Left lobe of liver (tissue), 2 donors: ENCODE measurements around the gene MXD3. TPM values are rescaled to one million over a fixed set of nuclear protein-coding genes. Genes with fewer than 3 reads are reported as not detected.
"Not testable (repeated sequence)": the region's sequence is repeated elsewhere in the genome, so short reads cannot be mapped to it uniquely, and the experiment has no call there.

Source experiments
- ATAC-seq: fragments of 200-7000 bp; cut with Tn5 transposase; one replicate; pipeline ENCODE4 v1.9.1; 2020; ENCODE audit warnings: mild to moderate bottlenecking, moderate library complexity
- DNase-seq: peaks from one replicate; pipeline ENCODE4 v3.0.0-alpha.2; 2020; ENCODE audit warnings: low spot score
- total RNA-seq: library from RNA; stranded (reverse); gene quantifications from one replicate; pipeline ENCODE4 v1.2.1, GENCODE V29; 2021
- donor health status: DM: no; HTN: no; CAD: no; lungs with moderate emphysema.
- donor health status: DM: no; HTN: yes; CAD: no.

Gene MXD3
- total RNA-seq, 1 donor from 2014 or later = 9.4 TPM

- DNase-seq = no peak
Observed at GRCh38 chr5:177275883-177276282, 35.8 kb downstream of the MXD3 start.

GRCh38 chr5:177271113-177271512 lies 40.6 kb downstream of the MXD3 start:
- no peak for ATAC-seq
- DNase-seq = no peak

More at GRCh38 chr5:177275883-177276282, 35.8 kb downstream of the MXD3 start:
- no peak for ATAC-seq

- DNase-seq = no peak
- ATAC-seq = no peak
Observed at GRCh38 chr5:177270653-177271052, 41.0 kb downstream of the MXD3 start.

GRCh38 chr5:177269976-177270375 lies 41.7 kb downstream of the MXD3 start:
- ATAC-seq (no peak), DNase-seq (no peak)

- DNase-seq (no peak), ATAC-seq (no peak)
Observed at GRCh38 chr5:177269232-177269895, 42.3 kb downstream of the MXD3 start.

- ATAC-seq (no peak), DNase-seq (no peak)
Observed at GRCh38 chr5:177265395-177265794, 46.3 kb downstream of the MXD3 start.

- ATAC-seq (no peak), DNase-seq (no peak)
Observed at GRCh38 chr5:177264178-177264577, 47.5 kb downstream of the MXD3 start.

GRCh38 chr5:177261510-177261909 lies 50.2 kb downstream of the MXD3 start:
- ATAC-seq = peak; percentile 34
- no peak for DNase-seq

- ATAC-seq (no peak), DNase-seq (no peak)
Observed at GRCh38 chr5:177260961-177261360, 50.7 kb downstream of the MXD3 start.

- not testable (repeated sequence) for ATAC-seq
Observed at GRCh38 chr5:177258711-177259110, 53.0 kb downstream of the MXD3 start.

More at GRCh38 chr5:177258711-177259110, 53.0 kb downstream of the MXD3 start:
- DNase-seq = not testable (repeated sequence)

Other genes starting within 250 kb of the MXD3 start
- gene FGFR4, start 225.0 kb downstream of the MXD3 start, total RNA-seq = 89.8 TPM
- gene NSD1, start 178.1 kb downstream of the MXD3 start, total RNA-seq = 30.4 TPM
- gene RAB24, start 8.2 kb downstream of the MXD3 start, total RNA-seq = 15.3 TPM
- 68.1 TPM for gene PRELID1, start 8.1 kb downstream of the MXD3 start, total RNA-seq
- gene LMAN2, start 39.8 kb upstream of the MXD3 start, total RNA-seq = 162 TPM
- 34.6 TPM for gene RGS14, start 46.0 kb upstream of the MXD3 start, total RNA-seq
- gene SLC34A1, start 72.5 kb upstream of the MXD3 start, total RNA-seq = 3.0 TPM
- not detected for gene PFN3, start 88.8 kb upstream of the MXD3 start, total RNA-seq
- gene F12, start 97.7 kb upstream of the MXD3 start, total RNA-seq = 292 TPM
- 9.8 TPM for gene GRK6, start 114.8 kb upstream of the MXD3 start, total RNA-seq
- 0.63 TPM for gene PRR7, start 134.9 kb upstream of the MXD3 start, total RNA-seq
- gene DBN1, start 161.7 kb upstream of the MXD3 start, total RNA-seq = 1.7 TPM
- gene PDLIM7, start 185.7 kb upstream of the MXD3 start, total RNA-seq = 5.3 TPM
- 3.2 TPM for gene DOK3, start 197.9 kb upstream of the MXD3 start, total RNA-seq
- gene DDX41, start 205.1 kb upstream of the MXD3 start, total RNA-seq = 43.2 TPM
- gene FAM193B, start 242.7 kb upstream of the MXD3 start, total RNA-seq = 69.0 TPM